NCI-H226 (cell line): ENCODE results near the gene COL21A1.
"Not testable (repeated sequence)": the region's sequence is repeated elsewhere in the genome, so short reads cannot be mapped to it uniquely, and the experiment has no call there.

Experiments
- DNase-seq: peaks from one replicate; pipeline ENCODE4 v3.0.0-alpha.2; 2015

Gene COL21A1

GRCh38 chr6:56041591-56041990 is 205.8 kb downstream of the COL21A1 start:
- DNase-seq, result no peak

- peak; percentile 60 for DNase-seq
Observed at GRCh38 chr6:56040889-56041301, 206.5 kb downstream of the COL21A1 start.

GRCh38 chr6:56040223-56040622 is 207.2 kb downstream of the COL21A1 start:
- DNase-seq, result peak; percentile 20

GRCh38 chr6:56038764-56039163 is 208.6 kb downstream of the COL21A1 start:
- no peak for DNase-seq

- no peak for DNase-seq
Observed at GRCh38 chr6:56037601-56038000, 209.8 kb downstream of the COL21A1 start.

- DNase-seq, result no peak
Observed at GRCh38 chr6:56036916-56037600, 210.3 kb downstream of the COL21A1 start.

GRCh38 chr6:56033401-56033800 is 214.0 kb downstream of the COL21A1 start:
- DNase-seq, result no peak

GRCh38 chr6:56032715-56033260 is 214.6 kb downstream of the COL21A1 start:
- no peak for DNase-seq

GRCh38 chr6:56027865-56028264 is 219.5 kb downstream of the COL21A1 start:
- DNase-seq, result no peak

- no peak for DNase-seq
Observed at GRCh38 chr6:56026455-56027180, 220.8 kb downstream of the COL21A1 start.

- DNase-seq, result peak; percentile 49
Observed at GRCh38 chr6:56025795-56026194, 221.6 kb downstream of the COL21A1 start.

GRCh38 chr6:56024931-56025330 is 222.4 kb downstream of the COL21A1 start:
- no peak for DNase-seq

GRCh38 chr6:56023829-56024228 is 223.6 kb downstream of the COL21A1 start:
- no peak for DNase-seq

GRCh38 chr6:56022678-56023077 is 224.7 kb downstream of the COL21A1 start:
- DNase-seq, result no peak

GRCh38 chr6:56021943-56022342 is 225.4 kb downstream of the COL21A1 start:
- DNase-seq, result no peak

GRCh38 chr6:56019973-56020372 is 227.4 kb downstream of the COL21A1 start:
- DNase-seq, result peak; percentile 13

- DNase-seq, result no peak
Observed at GRCh38 chr6:56017198-56017597, 230.2 kb downstream of the COL21A1 start.

- not testable (repeated sequence) for DNase-seq
Observed at GRCh38 chr6:56014039-56014438, 233.3 kb downstream of the COL21A1 start.

- DNase-seq, result no peak
Observed at GRCh38 chr6:56009636-56010035, 237.7 kb downstream of the COL21A1 start.
